ENCODE data around the gene KCNJ11.
"Not testable (repeated sequence)": the region's sequence is repeated elsewhere in the genome, so short reads cannot be mapped to it uniquely, and the experiment has no call there.

Gene KCNJ11

GRCh38 chr11:17388609-17389210 is at the start of gene KCNJ11:
TSS of gene KCNJ11 (minus strand) at chr11:17388659. CDS start at chr11:17388091, 568 bp downstream.
- H3K4me1 ChIP-seq (ENCODE audit: insufficient read depth, low read length): no peaks in the 10 kb centered on the region
- H3K9me3 ChIP-seq (ENCODE audit: control insufficient read depth, insufficient read depth, low read length): no peaks in the 10 kb centered on the region
- H3K36me3 ChIP-seq (ENCODE audit: insufficient read depth, low read length): no peaks in the 10 kb centered on the region
- H3K9ac ChIP-seq (ENCODE audit: low read depth, low read length): peak within 1 kb of the TSS; percentile 63

- Histone ChIP-seq H3K9me3 (ENCODE audit: control insufficient read depth, insufficient read depth, low read length) (peaks cover 2% of the 10 kb centered on the region; the same call in 1 of the 2 replicates), H3K9ac (ENCODE audit: low read depth, low read length) (no peak overlapping the region), H3K4me1 (ENCODE audit: insufficient read depth, low read length) (no peaks in the 10 kb centered on the region), H3K36me3 (ENCODE audit: insufficient read depth, low read length) (no peaks in the 10 kb centered on the region)
Observed at GRCh38 chr11:17437366-17437765, 48.9 kb upstream of the KCNJ11 start.

GRCh38 chr11:17434108-17434507 is 45.6 kb upstream of the KCNJ11 start:
- no peaks in the 10 kb centered on the region for H3K9me3 ChIP-seq (ENCODE audit: control insufficient read depth, insufficient read depth, low read length)
- H3K36me3 ChIP-seq (ENCODE audit: insufficient read depth, low read length): no peaks in the 10 kb centered on the region
- H3K9ac ChIP-seq (ENCODE audit: low read depth, low read length): no peak overlapping the region
- no peaks in the 10 kb centered on the region for H3K4me1 ChIP-seq (ENCODE audit: insufficient read depth, low read length)

GRCh38 chr11:17432002-17432401 is 43.5 kb upstream of the KCNJ11 start:
- H3K9ac ChIP-seq (ENCODE audit: low read depth, low read length): no peak overlapping the region
- H3K36me3 ChIP-seq (ENCODE audit: insufficient read depth, low read length): no peaks in the 10 kb centered on the region
- H3K4me1 ChIP-seq (ENCODE audit: insufficient read depth, low read length): no peaks in the 10 kb centered on the region
- no peaks in the 10 kb centered on the region for H3K9me3 ChIP-seq (ENCODE audit: control insufficient read depth, insufficient read depth, low read length)

GRCh38 chr11:17431139-17431538 is 42.7 kb upstream of the KCNJ11 start:
- H3K9ac ChIP-seq (ENCODE audit: low read depth, low read length): no peak overlapping the region
- H3K36me3 ChIP-seq (ENCODE audit: insufficient read depth, low read length): no peaks in the 10 kb centered on the region
- no peaks in the 10 kb centered on the region for H3K9me3 ChIP-seq (ENCODE audit: control insufficient read depth, insufficient read depth, low read length)
- H3K4me1 ChIP-seq (ENCODE audit: insufficient read depth, low read length): no peaks in the 10 kb centered on the region

GRCh38 chr11:17430616-17431015 is 42.2 kb upstream of the KCNJ11 start:
- Histone ChIP-seq H3K9ac (ENCODE audit: low read depth, low read length) (no peak overlapping the region), H3K4me1 (ENCODE audit: insufficient read depth, low read length) (no peaks in the 10 kb centered on the region), H3K36me3 (ENCODE audit: insufficient read depth, low read length) (no peaks in the 10 kb centered on the region), H3K9me3 (ENCODE audit: control insufficient read depth, insufficient read depth, low read length) (no peaks in the 10 kb centered on the region)

GRCh38 chr11:17428925-17429324 is 40.5 kb upstream of the KCNJ11 start:
- Histone ChIP-seq H3K36me3 (ENCODE audit: insufficient read depth, low read length) (no peaks in the 10 kb centered on the region), H3K9ac (ENCODE audit: low read depth, low read length) (no peak overlapping the region), H3K4me1 (ENCODE audit: insufficient read depth, low read length) (no peaks in the 10 kb centered on the region), H3K9me3 (ENCODE audit: control insufficient read depth, insufficient read depth, low read length) (no peaks in the 10 kb centered on the region)

- H3K9me3 ChIP-seq (ENCODE audit: control insufficient read depth, insufficient read depth, low read length): no peaks in the 10 kb centered on the region
- no peaks in the 10 kb centered on the region for H3K4me1 ChIP-seq (ENCODE audit: insufficient read depth, low read length)
Observed at GRCh38 chr11:17428261-17428660, 39.8 kb upstream of the KCNJ11 start.

GRCh38 chr11:17426233-17426632 is 37.8 kb upstream of the KCNJ11 start:
- not testable (repeated sequence) for H3K4me1 ChIP-seq (ENCODE audit: insufficient read depth, low read length); H3K36me3 ChIP-seq (ENCODE audit: insufficient read depth, low read length); H3K9ac ChIP-seq (ENCODE audit: low read depth, low read length); H3K9me3 ChIP-seq (ENCODE audit: control insufficient read depth, insufficient read depth, low read length)

More at GRCh38 chr11:17428261-17428660, 39.8 kb upstream of the KCNJ11 start:
- Histone ChIP-seq H3K36me3 (ENCODE audit: insufficient read depth, low read length) (no peaks in the 10 kb centered on the region), H3K9ac (ENCODE audit: low read depth, low read length) (no peak overlapping the region)

- Histone ChIP-seq H3K4me1 (ENCODE audit: insufficient read depth, low read length) (no peaks in the 10 kb centered on the region), H3K36me3 (ENCODE audit: insufficient read depth, low read length) (no peaks in the 10 kb centered on the region), H3K9ac (ENCODE audit: low read depth, low read length) (no peak overlapping the region), H3K9me3 (ENCODE audit: control insufficient read depth, insufficient read depth, low read length) (no peaks in the 10 kb centered on the region)
Observed at GRCh38 chr11:17423533-17424310, 35.3 kb upstream of the KCNJ11 start.

- H3K9me3 ChIP-seq (ENCODE audit: control insufficient read depth, insufficient read depth, low read length): no peaks in the 10 kb centered on the region
- H3K9ac ChIP-seq (ENCODE audit: low read depth, low read length): no peak overlapping the region
- no peaks in the 10 kb centered on the region for H3K36me3 ChIP-seq (ENCODE audit: insufficient read depth, low read length)
- H3K4me1 ChIP-seq (ENCODE audit: insufficient read depth, low read length): no peaks in the 10 kb centered on the region
Observed at GRCh38 chr11:17421781-17422180, 33.3 kb upstream of the KCNJ11 start.

GRCh38 chr11:17418444-17419081 is 30.1 kb upstream of the KCNJ11 start:
- H3K9ac ChIP-seq (ENCODE audit: low read depth, low read length): no peak overlapping the region
- no peaks in the 10 kb centered on the region for H3K4me1 ChIP-seq (ENCODE audit: insufficient read depth, low read length)
- H3K36me3 ChIP-seq (ENCODE audit: insufficient read depth, low read length): no peaks in the 10 kb centered on the region
- H3K9me3 ChIP-seq (ENCODE audit: control insufficient read depth, insufficient read depth, low read length): no peaks in the 10 kb centered on the region

GRCh38 chr11:17416492-17416891 is 28.0 kb upstream of the KCNJ11 start:
- Histone ChIP-seq H3K9ac (ENCODE audit: low read depth, low read length) (no peak overlapping the region), H3K36me3 (ENCODE audit: insufficient read depth, low read length) (no peaks in the 10 kb centered on the region), H3K9me3 (ENCODE audit: control insufficient read depth, insufficient read depth, low read length) (no peaks in the 10 kb centered on the region), H3K4me1 (ENCODE audit: insufficient read depth, low read length) (no peaks in the 10 kb centered on the region)

GRCh38 chr11:17415523-17416104 is 27.2 kb upstream of the KCNJ11 start:
- H3K4me1 ChIP-seq (ENCODE audit: insufficient read depth, low read length): no peaks in the 10 kb centered on the region
- no peaks in the 10 kb centered on the region for H3K9me3 ChIP-seq (ENCODE audit: control insufficient read depth, insufficient read depth, low read length)
- no peak overlapping the region for H3K9ac ChIP-seq (ENCODE audit: low read depth, low read length)
- no peaks in the 10 kb centered on the region for H3K36me3 ChIP-seq (ENCODE audit: insufficient read depth, low read length)

All from ES-I3 (cell line).